Ramos (cell line): Measurements from ENCODE around the gene MYOM3.
"Not testable (repeated sequence)": the region's sequence is repeated elsewhere in the genome, so short reads cannot be mapped to it uniquely, and the experiment has no call there.

Source experiments
- in situ Hi-C: fragments of 300-500 bp; cut with MboI; formaldehyde crosslinking; loops from one replicate; pipeline ENCODE4 v1.14.3; 2022; ENCODE audit warnings: low sequenced_read_pairs; ENCODE audit not compliant: unreplicated experiment

The MYOM3 gene

GRCh38 chr1:24012878-24013277 lies 99.1 kb downstream of the MYOM3 start:
- in situ Hi-C loops, result not testable (repeated sequence)

GRCh38 chr1:24010650-24011049 lies 101.3 kb downstream of the MYOM3 start:
- in situ Hi-C loops, result no loop called here

- in situ Hi-C loops, result no loop called here
These were observed 102.5 kb downstream of the MYOM3 start for GRCh38 chr1:24009406-24009805.

- in situ Hi-C loops, result not testable (repeated sequence)
These were observed 103.3 kb downstream of the MYOM3 start for GRCh38 chr1:24008574-24009184.

GRCh38 chr1:24007079-24007478 lies 104.9 kb downstream of the MYOM3 start:
- in situ Hi-C loops, result no loop called here
